ENCODE measurements around the gene ALPP. TPM values are rescaled to one million over a fixed set of nuclear protein-coding genes. Genes with fewer than 3 reads are reported as not detected.

Gene ALPP
- total and polyA plus RNA-seq, 2 donors (not counting 1 experiment from before 2014, with no cell fraction given) = not detected

GRCh38 chr2:232343821-232344220, 34.7 kb upstream of the ALPP start:
- Mint-ChIP-seq H3K4me3 (no peak overlapping the region), H3K4me1 (no peaks in the 10 kb centered on the region), H3K27ac (no peak overlapping the region), H3K27me3 (no peaks in the 10 kb centered on the region), H3K9me3 (ENCODE audit: insufficient read depth) (peaks cover 3% of the 10 kb centered on the region)
- Histone ChIP-seq H2AFZ (ENCODE audit: insufficient read depth, low read depth, low read length, poor library complexity, severe bottlenecking) (no peak overlapping the region), H3K9ac (ENCODE audit: low read length) (no peak overlapping the region), H3K27ac (ENCODE audit: low read length in 2 of 2) (no peak overlapping the region), H3K9me3 (ENCODE audit: control extremely low read depth in 1 of 3, control insufficient read depth in 2 of 3, insufficient read depth in 1 of 3, low read length in 2 of 3) (peaks cover 0 to 11% (median 0%) of the 10 kb centered on the region in 3 donors), H3K79me2 (ENCODE audit: control insufficient read depth, insufficient read depth, low read length) (no peaks in the 10 kb centered on the region), H3K4me3 (ENCODE audit: control extremely low read depth in 1 of 5, extremely low read depth in 1 of 5, insufficient read depth in 1 of 5, low read depth in 2 of 5, low read length in 4 of 5) (no peak overlapping the region), H3K36me3 (replicated peaks in 1 of 2; ENCODE audit: control extremely low read depth in 1 of 2, control insufficient read depth in 1 of 2, extremely low read depth in 1 of 2, insufficient read depth in 2 of 2, low read length in 1 of 2) (no peaks in the 10 kb centered on the region), H3K27me3 (replicated peaks in 1 of 4; ENCODE audit: control extremely low read depth in 1 of 4, control insufficient read depth in 3 of 4, insufficient read depth in 4 of 4, low read length in 3 of 4) (peaks cover 0 to under 1% (median 0%) of the 10 kb centered on the region in 4 experiments), H3K4me1 (ENCODE audit: control insufficient read depth in 2 of 2, insufficient read depth in 2 of 2, low read length in 2 of 2) (no peaks in the 10 kb centered on the region), H4K20me1 (ENCODE audit: control insufficient read depth, insufficient read depth, low read length, poor library complexity, severe bottlenecking) (no peaks in the 10 kb centered on the region), H3K4me2 (replicated peaks; ENCODE audit: low read depth, low read length, poor library complexity, severe bottlenecking) (no peak overlapping the region)
- no peak for TF ChIP-seq EZH2 (IDR thresholded peaks at IDR 0.05; ENCODE audit: borderline replicate concordance, insufficient read depth, low read depth, low read length, poor library complexity, severe bottlenecking)
- no peak for TF ChIP-seq CTCF (IDR thresholded peaks at IDR 0.05)
- intact Hi-C loops (cut with micrococcal nuclease) = no loop called here
- no peak for ATAC-seq (ENCODE audit: low read depth)
- DNase-seq = no peak
- ChIA-PET POLR2A (no interaction called here), CTCF (interaction anchor here (1.1 kb wide), 1 partner anchor 49 kb away, joined by 3 read pairs; no protein-coding TSS in a partner anchor)
- 17% methylated on average over 4 of the region's 6 CpGs for WGBS (ENCODE audit: insufficient coverage)

GRCh38 chr2:232345251-232345650, 33.3 kb upstream of the ALPP start:
- intact Hi-C loops (cut with micrococcal nuclease) = no loop called here
- no peak overlapping the region for H3K4me3 ChIP-seq (ENCODE audit: control extremely low read depth in 1 of 5, extremely low read depth in 1 of 5, insufficient read depth in 1 of 5, low read depth in 2 of 5, low read length in 4 of 5)
- no peaks in the 10 kb centered on the region for H4K20me1 ChIP-seq (ENCODE audit: control insufficient read depth, insufficient read depth, low read length, poor library complexity, severe bottlenecking)
- H3K9ac ChIP-seq (ENCODE audit: low read length) = no peak overlapping the region
- peaks cover 0 to 25% (median 0%) of the 10 kb centered on the region in 3 donors for H3K9me3 ChIP-seq (ENCODE audit: control extremely low read depth in 1 of 3, control insufficient read depth in 2 of 3, insufficient read depth in 1 of 3, low read length in 2 of 3)
- POLR2A ChIA-PET = no interaction called here
- H3K27ac Mint-ChIP-seq = no peak overlapping the region
- no peak for TF ChIP-seq EZH2 (IDR thresholded peaks at IDR 0.05; ENCODE audit: borderline replicate concordance, insufficient read depth, low read depth, low read length, poor library complexity, severe bottlenecking)
- no peak for TF ChIP-seq CTCF (IDR thresholded peaks at IDR 0.05)
- peaks cover under 1% of the 10 kb centered on the region for H3K27me3 Mint-ChIP-seq
- no peaks in the 10 kb centered on the region for H3K36me3 ChIP-seq (replicated peaks in 1 of 2; ENCODE audit: control extremely low read depth in 1 of 2, control insufficient read depth in 1 of 2, extremely low read depth in 1 of 2, insufficient read depth in 2 of 2, low read length in 1 of 2)
- DNase-seq (no peak), ATAC-seq (ENCODE audit: low read depth) (no peak)
- H3K79me2 ChIP-seq (ENCODE audit: control insufficient read depth, insufficient read depth, low read length) = no peaks in the 10 kb centered on the region
- H3K27ac ChIP-seq (ENCODE audit: low read length in 2 of 2) = no peak overlapping the region
- no peak overlapping the region for H3K4me2 ChIP-seq (replicated peaks; ENCODE audit: low read depth, low read length, poor library complexity, severe bottlenecking)
- peaks cover 0 to 14% (median 3%) of the 10 kb centered on the region in 4 experiments for H3K27me3 ChIP-seq (replicated peaks in 1 of 4; ENCODE audit: control extremely low read depth in 1 of 4, control insufficient read depth in 3 of 4, insufficient read depth in 4 of 4, low read length in 3 of 4)
- no peak overlapping the region for H3K4me3 Mint-ChIP-seq
- H3K4me1 Mint-ChIP-seq = no peaks in the 10 kb centered on the region
- peaks cover 3% of the 10 kb centered on the region for H3K9me3 Mint-ChIP-seq (ENCODE audit: insufficient read depth)
- no peaks in the 10 kb centered on the region for H3K4me1 ChIP-seq (ENCODE audit: control insufficient read depth in 2 of 2, insufficient read depth in 2 of 2, low read length in 2 of 2)
- WGBS (ENCODE audit: insufficient coverage) = 86% methylated on average over 7 of the region's 8 CpGs
- H2AFZ ChIP-seq (ENCODE audit: insufficient read depth, low read depth, low read length, poor library complexity, severe bottlenecking) = no peak overlapping the region
- CTCF ChIA-PET = no interaction called here
